Ectodermal cell (in vitro differentiated cells): Measurements from ENCODE around the gene SERPINB11.

ENCODE experiments used
- H3K27ac ChIP-seq: 2 replicates; pipeline ENCODE4 v1.7.0; 2013; ENCODE audit warnings: mild to moderate bottlenecking, low read depth, low read length; ENCODE audit not compliant: insufficient read depth, poor library complexity, severe bottlenecking
- H3K27me3 ChIP-seq: 2 replicates; pipeline ENCODE4 v1.7.0; 2013; ENCODE audit warnings: mild to moderate bottlenecking, low read length; ENCODE audit not compliant: insufficient read depth, control insufficient read depth, poor library complexity, severe bottlenecking
- H3K36me3 ChIP-seq: one replicate; pipeline ENCODE4 v1.7.0; 2013; ENCODE audit warnings: low read length; ENCODE audit not compliant: control insufficient read depth, insufficient read depth
- H3K4me1 ChIP-seq: one replicate; pipeline ENCODE4 v1.7.0; 2013; ENCODE audit warnings: low read length; ENCODE audit not compliant: control insufficient read depth, insufficient read depth
- H3K4me3 ChIP-seq: 2 replicates; pipeline ENCODE4 v1.7.0; 2013; ENCODE audit warnings: low read depth, low read length, control low read depth; ENCODE audit not compliant: insufficient read depth
- H3K9me3 ChIP-seq: 2 replicates; pipeline ENCODE4 v1.7.0; 2013; ENCODE audit warnings: mild to moderate bottlenecking, low read length, moderate library complexity; ENCODE audit not compliant: control insufficient read depth
- WGBS, 2 experiments: methylation state at CpG; one replicate each; pipeline ENCODE4 v1.1.7; 2013; ENCODE audit warnings: missing lambda C conversion rate in 2 of 2; 5-methylcytosine and 5-hydroxymethylcytosine counted together

SERPINB11 gene

DNA sequence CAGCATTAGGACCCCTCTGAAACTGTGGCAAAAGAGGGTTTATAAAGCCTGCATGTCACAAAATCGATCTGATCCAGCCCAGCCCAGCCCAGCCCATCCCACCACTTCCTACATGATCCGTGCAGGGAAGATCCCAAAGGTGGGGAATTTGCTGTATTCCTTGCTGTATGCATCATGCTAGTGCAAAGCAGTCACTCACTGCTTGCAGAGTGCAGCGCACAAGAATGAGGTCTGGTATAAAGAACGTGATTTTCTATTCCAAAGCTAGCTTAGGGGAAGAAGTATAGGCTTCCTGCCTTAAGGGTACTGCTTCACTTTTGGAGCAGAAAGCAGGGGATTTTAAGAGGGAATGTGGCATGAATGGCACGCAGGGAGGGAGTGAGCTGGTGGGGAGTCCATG lies 18.9 kb upstream of the SERPINB11 start:
- Histone ChIP-seq H3K27ac (no peak overlapping the region), H3K4me3 (no peak overlapping the region), H3K4me1 (peaks cover 6% of the 10 kb centered on the region), H3K36me3 (no peaks in the 10 kb centered on the region), H3K27me3 (no peaks in the 10 kb centered on the region), H3K9me3 (no peaks in the 10 kb centered on the region)
- WGBS, 2 experiments, result 82 to 84% methylated on average over 5 of the region's 5 CpGs

DNA sequence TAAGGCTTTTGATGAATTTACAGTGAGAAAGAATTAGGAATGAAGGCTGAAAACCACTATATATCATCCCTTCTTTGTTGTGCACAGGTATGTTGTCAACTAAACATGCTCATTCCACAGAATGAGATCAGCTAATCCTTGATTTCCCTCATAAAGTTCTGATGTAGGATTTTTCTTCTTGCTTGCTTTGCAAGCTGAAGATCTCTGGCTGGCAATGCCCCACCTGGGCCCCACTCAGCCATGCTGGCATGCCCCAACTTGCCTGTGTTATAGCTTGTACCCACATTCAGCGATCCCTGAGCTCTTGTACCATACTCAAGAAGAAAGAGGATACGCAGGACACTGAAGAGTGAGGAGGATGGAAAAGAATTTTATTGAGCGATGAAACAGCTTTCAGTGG lies 18.0 kb upstream of the SERPINB11 start:
- Histone ChIP-seq H3K27ac (no peak overlapping the region), H3K9me3 (no peaks in the 10 kb centered on the region), H3K27me3 (no peaks in the 10 kb centered on the region), H3K4me1 (peaks cover 6% of the 10 kb centered on the region), H3K4me3 (no peak overlapping the region), H3K36me3 (no peaks in the 10 kb centered on the region)
- 94 to 97% methylated on average over 3 of the region's 3 CpGs for WGBS, 2 experiments

DNA sequence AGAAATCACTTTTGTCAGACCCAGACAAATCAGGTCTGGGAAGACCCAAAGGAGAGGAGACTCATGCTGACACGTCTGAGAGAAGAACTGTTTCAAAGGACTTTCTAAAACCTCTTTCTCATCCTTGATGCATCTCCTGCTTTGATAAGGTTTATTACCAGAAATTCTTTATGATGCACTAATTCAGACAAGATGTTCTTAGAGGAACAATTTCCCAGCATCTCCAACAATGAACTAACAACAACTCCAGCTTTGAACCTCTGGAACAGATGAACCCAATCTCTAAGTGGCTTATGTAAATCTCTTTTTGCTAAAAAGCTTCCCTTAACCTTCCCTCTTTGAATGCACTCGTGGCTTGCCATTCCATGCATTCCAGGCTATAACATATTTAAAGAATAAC lies 15.9 kb upstream of the SERPINB11 start:
- Histone ChIP-seq H3K27ac (no peak overlapping the region), H3K27me3 (no peaks in the 10 kb centered on the region), H3K9me3 (no peaks in the 10 kb centered on the region), H3K4me3 (no peak overlapping the region), H3K36me3 (no peaks in the 10 kb centered on the region), H3K4me1 (peaks cover 6% of the 10 kb centered on the region)
- WGBS, 2 experiments, result 85 to 97% methylated on average over 2 of the region's 2 CpGs

DNA sequence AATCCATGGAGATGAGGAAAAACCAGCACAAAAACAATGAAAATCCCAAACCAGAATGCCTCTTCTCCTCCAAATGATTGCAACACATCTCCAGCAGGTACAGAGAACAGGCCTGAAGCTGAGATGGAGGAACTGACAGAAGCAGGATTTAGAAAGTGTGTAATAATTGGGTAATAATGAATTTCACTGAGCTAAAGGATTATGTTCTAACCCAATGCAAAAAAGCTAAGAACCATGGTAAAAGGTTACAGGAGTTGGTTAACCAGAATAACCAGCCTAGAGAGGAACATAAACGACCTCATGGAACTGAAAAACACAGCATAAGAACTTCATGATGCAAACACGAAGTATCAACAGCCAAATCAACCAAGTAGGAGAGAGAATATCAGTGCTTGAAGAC lies 13.7 kb upstream of the SERPINB11 start:
- Histone ChIP-seq H3K27ac (no peak overlapping the region), H3K27me3 (no peaks in the 10 kb centered on the region), H3K9me3 (no peaks in the 10 kb centered on the region), H3K4me3 (no peak overlapping the region), H3K36me3 (no peaks in the 10 kb centered on the region), H3K4me1 (no peaks in the 10 kb centered on the region)
- 92 to 94% methylated on average over 2 of the region's 2 CpGs for WGBS, 2 experiments

DNA sequence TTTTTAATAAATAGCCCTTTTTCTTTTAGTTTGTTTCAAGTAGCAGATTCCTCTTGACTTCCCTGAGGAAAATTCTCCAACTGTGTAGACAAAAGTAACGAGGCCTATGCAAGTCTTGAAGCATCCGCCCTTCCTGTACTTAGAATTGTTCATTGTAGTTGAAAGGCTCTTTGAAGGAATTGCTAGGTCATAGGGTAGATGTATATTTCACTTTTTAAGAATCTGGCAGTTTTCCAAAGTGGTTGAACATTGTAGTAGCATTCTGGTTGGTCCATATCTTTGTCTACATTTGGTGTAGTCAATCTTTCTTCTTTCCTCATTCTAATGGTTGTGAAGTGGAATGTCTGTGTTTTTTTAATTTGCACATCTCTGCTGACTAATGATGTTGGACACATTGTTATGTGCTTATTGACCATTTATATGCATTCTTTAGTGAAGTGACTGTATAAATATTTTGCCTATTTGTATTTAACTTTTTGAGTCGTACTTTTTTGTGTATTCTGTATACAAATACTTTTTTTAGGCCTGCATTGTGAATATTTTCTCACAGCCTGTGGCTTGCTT lies 5.6 kb upstream of the SERPINB11 start:
- Histone ChIP-seq H3K36me3 (no peaks in the 10 kb centered on the region), H3K27me3 (no peaks in the 10 kb centered on the region), H3K4me3 (no peak overlapping the region), H3K27ac (no peak overlapping the region), H3K4me1 (no peaks in the 10 kb centered on the region), H3K9me3 (no peaks in the 10 kb centered on the region)
- WGBS, 2 experiments, result 85 to 90% methylated on average over 2 to 3 of the region's 3 CpGs

DNA sequence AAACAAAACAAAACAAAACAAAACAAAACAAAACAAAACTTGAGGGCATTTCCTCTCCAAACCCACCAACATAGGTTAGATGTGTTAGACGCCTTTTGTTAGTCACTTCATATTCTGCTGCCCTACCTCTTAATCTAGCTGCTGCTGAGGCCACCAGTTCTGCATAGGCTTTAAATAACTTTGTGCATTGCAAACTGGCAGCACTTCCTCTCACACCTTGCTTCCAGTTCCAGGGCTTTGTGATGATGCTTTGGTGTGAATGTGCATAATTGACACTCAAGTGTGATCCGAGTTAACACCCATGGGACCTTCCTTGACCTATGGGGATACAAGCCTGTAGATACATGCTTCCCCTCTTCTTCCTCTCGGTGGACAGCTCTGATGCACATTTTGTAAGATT lies 2.3 kb upstream of the SERPINB11 start:
- no peak overlapping the region for H3K27ac ChIP-seq
- no peak overlapping the region for H3K4me3 ChIP-seq
- H3K4me1 ChIP-seq, result no peaks in the 10 kb centered on the region
- WGBS, 2 experiments, result 85 to 87% methylated on average over 3 of the region's 3 CpGs
- H3K27me3 ChIP-seq, result no peaks in the 10 kb centered on the region
- no peaks in the 10 kb centered on the region for H3K36me3 ChIP-seq
- no peaks in the 10 kb centered on the region for H3K9me3 ChIP-seq

DNA sequence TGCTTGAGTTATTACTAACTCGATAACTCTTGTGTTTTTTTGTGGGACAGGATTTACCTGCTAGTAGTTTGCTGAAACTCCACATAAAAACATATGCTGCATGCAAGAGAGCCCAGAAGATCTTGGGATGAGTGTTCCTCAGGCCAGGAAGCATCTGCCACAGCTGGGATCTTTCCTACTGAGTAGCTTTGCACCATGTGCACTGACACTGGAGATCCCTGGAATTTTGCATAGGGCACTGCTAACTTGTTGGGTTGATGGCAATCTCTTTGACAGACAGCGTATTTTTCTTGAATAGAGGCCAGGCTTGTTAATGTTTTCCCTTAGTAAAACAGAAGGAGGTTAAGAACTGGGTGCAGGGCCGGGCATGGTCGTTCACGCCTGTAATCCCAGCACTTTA lies 808 bp upstream of the SERPINB11 start:
- Histone ChIP-seq H3K36me3 (no peaks in the 10 kb centered on the region), H3K27me3 (no peaks in the 10 kb centered on the region), H3K4me1 (no peaks in the 10 kb centered on the region), H3K9me3 (no peaks in the 10 kb centered on the region), H3K4me3 (no peak overlapping the region), H3K27ac (no peak overlapping the region)
- 95 to 96% methylated on average over 5 of the region's 5 CpGs for WGBS, 2 experiments

DNA sequence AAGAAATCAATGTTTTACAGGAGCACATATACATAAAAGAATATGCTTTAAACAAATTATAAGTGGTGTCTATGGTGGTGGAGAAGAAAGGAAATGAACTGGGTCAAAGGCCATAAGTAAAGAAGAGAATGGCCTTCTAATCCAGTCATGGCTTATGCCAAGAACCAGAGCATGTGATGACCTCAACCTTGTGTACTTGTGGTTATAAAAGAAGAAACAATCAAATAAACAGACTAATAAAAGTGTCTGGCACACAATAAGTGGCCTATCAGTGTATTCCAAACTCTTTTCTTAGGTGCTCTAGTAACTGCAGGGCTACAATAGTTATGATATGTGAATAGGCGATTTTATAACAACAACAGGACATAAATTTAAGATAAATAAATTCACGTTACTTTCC lies 2.6 kb downstream of the SERPINB11 start:
- no peak overlapping the region for H3K27ac ChIP-seq
- no peaks in the 10 kb centered on the region for H3K27me3 ChIP-seq
- whole genome bisulfite sequencing, 2 experiments, result 93% methylated on average over 1 of the region's 2 CpGs; no CpG with 5 or more reads in 1 of the 2 experiments
- H3K9me3 ChIP-seq, result no peaks in the 10 kb centered on the region
- H3K4me3 ChIP-seq, result no peak overlapping the region
- no peaks in the 10 kb centered on the region for H3K36me3 ChIP-seq
- H3K4me1 ChIP-seq, result no peaks in the 10 kb centered on the region

DNA sequence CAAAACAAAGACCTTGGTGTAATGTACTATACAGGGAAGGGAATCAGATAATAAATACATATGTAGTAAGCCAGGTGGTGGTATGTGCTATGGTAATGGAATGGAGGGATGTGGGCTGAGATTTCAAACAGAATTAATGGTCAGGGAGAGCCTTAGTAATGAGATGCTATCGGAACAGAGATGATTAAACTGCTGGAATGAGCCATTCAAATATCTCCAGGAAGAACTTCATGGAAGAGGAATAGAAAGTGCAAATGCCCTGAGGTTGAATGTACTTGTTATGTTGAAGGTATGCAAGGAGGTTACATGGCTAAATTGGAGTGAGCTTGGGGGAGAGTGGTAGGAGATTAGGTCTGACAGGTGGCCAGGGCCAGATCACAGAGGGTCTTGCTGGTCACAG lies 5.1 kb downstream of the SERPINB11 start:
- H3K9me3 ChIP-seq, result no peaks in the 10 kb centered on the region
- H3K27me3 ChIP-seq, result no peaks in the 10 kb centered on the region
- H3K4me1 ChIP-seq, result no peaks in the 10 kb centered on the region
- no peaks in the 10 kb centered on the region for H3K36me3 ChIP-seq
- WGBS, 2 experiments, result 91 to 97% methylated on average over 1 of the region's 1 CpG
- H3K4me3 ChIP-seq, result no peak overlapping the region
- H3K27ac ChIP-seq, result no peak overlapping the region

DNA sequence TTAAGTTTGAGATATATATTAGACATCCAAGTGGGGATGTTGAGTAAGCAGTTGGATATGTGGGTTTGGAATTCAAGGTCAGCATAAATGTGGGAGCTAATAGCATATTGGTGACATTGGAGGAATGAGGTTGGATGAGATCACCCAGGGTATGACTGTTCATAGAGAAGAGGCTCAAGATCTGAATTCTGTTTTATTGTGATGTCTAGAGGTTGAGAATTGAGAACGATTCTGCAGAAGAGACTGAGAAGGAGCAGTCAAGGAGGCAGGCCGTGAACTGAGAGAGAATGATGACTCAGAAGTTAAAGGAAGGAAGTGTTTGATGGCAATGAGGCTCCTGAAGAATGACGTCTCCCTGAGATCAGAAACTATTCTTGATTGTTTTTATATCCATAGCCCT lies 5.9 kb downstream of the SERPINB11 start:
- Histone ChIP-seq H3K9me3 (peaks cover 3% of the 10 kb centered on the region), H3K27ac (no peak overlapping the region), H3K4me1 (no peaks in the 10 kb centered on the region), H3K4me3 (no peak overlapping the region), H3K36me3 (no peaks in the 10 kb centered on the region), H3K27me3 (no peaks in the 10 kb centered on the region)
- WGBS, 2 experiments, result 90 to 91% methylated on average over 3 of the region's 3 CpGs
